Small intestine (tissue), 7 donors: ENCODE measurements around the gene BPTF. TPM values are rescaled to one million over a fixed set of nuclear protein-coding genes. Genes with fewer than 3 reads are reported as not detected.
"Not testable (repeated sequence)": the region's sequence is repeated elsewhere in the genome, so short reads cannot be mapped to it uniquely, and the experiment has no call there.

Experiments
- DNase-seq, 2 donors: peaks; one replicate each; pipeline versions ENCODE4 v3.0.0 to v3.0.0-alpha.2; 2013
- FAIRE-seq: peaks from 2 replicates; lab custom pipeline; 2012; peaks lifted over from hg19 to GRCh38; lab: Jason Lieb, UNC
- H3K27ac ChIP-seq, 3 donors: one replicate each; pipeline ENCODE4 v1.5.1; 2013; ENCODE audit warnings: low read length in 2 of 3, mild to moderate bottlenecking in 2 of 3, control low read depth in 1 of 3, inconsistent platforms in 1 of 3, low read depth in 1 of 3, moderate library complexity in 1 of 3
- H3K27me3 ChIP-seq, 3 donors: one replicate each; pipeline ENCODE4 v1.6.1; 2013; ENCODE audit warnings: low read length in 3 of 3, inconsistent platforms in 1 of 3; ENCODE audit not compliant: control insufficient read depth in 3 of 3, insufficient read depth in 3 of 3
- H3K36me3 ChIP-seq, 3 donors: one replicate each; pipeline ENCODE4 v1.6.1; 2013; ENCODE audit warnings: low read length in 3 of 3, inconsistent platforms in 1 of 3, low read depth in 1 of 3, mild to moderate bottlenecking in 1 of 3, moderate library complexity in 1 of 3; ENCODE audit not compliant: control insufficient read depth in 3 of 3, insufficient read depth in 2 of 3
- H3K4me1 ChIP-seq, 3 donors: one replicate each; pipeline ENCODE4 v1.6.1; 2013; ENCODE audit warnings: low read length in 2 of 3, inconsistent platforms in 1 of 3, low read depth in 1 of 3, mild to moderate bottlenecking in 1 of 3, moderate library complexity in 1 of 3; ENCODE audit not compliant: control insufficient read depth in 3 of 3, insufficient read depth in 2 of 3
- H3K4me3 ChIP-seq, 3 donors: one replicate each; pipeline ENCODE4 v1.5.1; 2013; ENCODE audit warnings: low read length in 3 of 3, control low read depth in 1 of 3, inconsistent platforms in 1 of 3, low read depth in 1 of 3, mild to moderate bottlenecking in 1 of 3, moderate library complexity in 1 of 3
- H3K9me3 ChIP-seq, 2 donors: one replicate each; pipeline ENCODE4 v1.6.1; 2013; ENCODE audit warnings: low read depth in 1 of 2, low read length in 1 of 2; ENCODE audit not compliant: control insufficient read depth in 2 of 2, insufficient read depth in 1 of 2
- WGBS, 3 donors: extraction: QIAGEN DNeasy Blood & Tissue Kit; methylation state at CpG; one replicate each; pipeline ENCODE4 v1.1.7; 2013; 5-methylcytosine and 5-hydroxymethylcytosine counted together
- polyA plus RNA-seq, 4 donors: library from polyadenylated mRNA; stranded (reverse) in 3 of 4; unstranded in 1 of 4; fragments of 200-250 nt in 3 of 4; fragments of 120-200 nt in 1 of 4; gene quantifications; one replicate each; pipeline versions ENCODE4 v1.2.1 to v1.2.3, GENCODE V29; 2013
- donor health status: healthy with polysubstance abuse.
- donor health status: control.
- donor health status: control.
- donor health status: Bipolar disorder and iron deficiency.
- donor health status: healthy.

BPTF gene
- polyA plus RNA-seq, 4 donors = 11.6 to 59.3 (median 17.5) TPM

DNA sequence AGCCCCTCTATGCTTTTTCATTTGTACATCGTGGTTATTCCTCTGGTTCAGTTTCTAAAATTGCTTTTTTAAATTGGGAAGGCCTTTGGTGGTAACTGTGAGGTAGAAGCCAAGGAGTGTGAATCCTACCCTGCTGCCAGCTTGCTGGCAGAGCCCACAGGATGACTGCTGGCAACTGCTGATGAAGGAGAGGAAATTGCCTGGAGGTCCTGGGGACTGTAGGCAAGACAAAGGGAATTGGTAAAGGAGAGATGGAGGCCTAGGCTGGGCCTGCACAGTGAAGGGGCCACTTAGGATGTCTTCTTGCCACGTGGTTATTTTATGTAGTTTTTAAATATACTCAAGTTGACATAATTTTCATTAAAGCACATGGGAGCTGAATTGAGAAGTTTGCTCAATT is 155.2 kb downstream of the BPTF start:
- H3K36me3 ChIP-seq = peaks cover 3 to 33% (median 4%) of the 10 kb centered on the region in 3 donors
- H3K4me3 ChIP-seq = no peak overlapping the region
- H3K27ac ChIP-seq = no peak overlapping the region
- FAIRE-seq (no peak), DNase-seq (no peak)
- H3K4me1 ChIP-seq = no peaks in the 10 kb centered on the region
- H3K27me3 ChIP-seq = no peaks in the 10 kb centered on the region
- H3K9me3 ChIP-seq = no peaks in the 10 kb centered on the region
- WGBS, 3 donors = 82 to 96% (median 94%) methylated on average over 2 of the region's 2 CpGs

DNA sequence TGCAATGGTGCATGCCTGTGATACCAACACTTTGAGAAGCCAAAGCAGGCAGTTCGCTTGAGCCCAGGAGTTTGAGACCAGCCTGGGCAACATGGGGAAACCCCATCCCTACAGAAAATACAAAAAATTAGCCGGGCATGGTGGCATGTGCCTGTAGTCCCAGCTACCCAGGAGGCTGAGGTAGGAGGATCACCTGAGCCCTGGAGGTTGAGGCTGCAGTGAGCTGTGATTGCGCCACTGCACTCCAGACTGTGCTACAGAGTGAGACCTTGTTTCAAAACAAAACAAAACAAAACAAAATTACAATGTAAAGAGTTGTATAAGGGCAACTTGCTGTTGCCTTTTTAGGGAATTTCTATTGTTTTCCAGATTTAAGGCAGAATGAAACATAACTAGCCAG is 155.6 kb downstream of the BPTF start:
- not testable (repeated sequence) for H3K9me3 ChIP-seq, H3K4me3 ChIP-seq, DNase-seq, H3K27ac ChIP-seq, FAIRE-seq, H3K4me1 ChIP-seq, H3K27me3 ChIP-seq
- peaks cover 0 to 33% (median 2%) of the 10 kb centered on the region in 3 donors for H3K36me3 ChIP-seq
- 63 to 65% (median 63%) methylated on average over 3 of the region's 3 CpGs for WGBS, 3 donors

DNA sequence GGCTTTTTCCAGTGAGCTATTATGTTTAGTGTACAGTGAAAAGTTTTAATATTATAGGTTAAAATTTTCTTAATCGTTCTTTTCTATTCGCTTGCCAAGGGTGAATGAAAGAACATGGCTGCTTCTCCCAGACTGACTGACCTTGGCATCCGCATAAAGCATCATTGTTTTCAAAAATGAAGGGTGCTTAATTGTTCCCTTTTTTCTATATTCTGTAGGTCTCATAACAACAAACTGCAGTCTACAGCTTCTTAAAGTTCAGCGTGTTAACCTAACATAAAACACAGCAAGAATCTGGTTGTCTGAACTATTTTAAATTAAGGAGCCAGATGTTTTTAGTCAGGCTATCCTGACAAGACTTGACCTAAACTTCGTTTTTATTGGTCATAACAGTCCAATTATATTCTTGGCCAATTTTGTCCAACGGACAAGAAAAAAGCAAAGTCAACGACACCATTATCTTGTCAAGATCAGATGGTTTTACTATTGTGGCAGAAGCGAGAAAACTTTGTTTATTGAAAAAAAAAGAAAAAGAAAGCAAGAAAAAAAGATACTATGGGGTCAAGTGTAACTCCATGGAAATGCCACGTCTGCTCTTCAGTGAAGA is 156.8 kb downstream of the BPTF start:
- WGBS, 3 donors = 70 to 87% (median 84%) methylated on average over 9 of the region's 9 CpGs
- Histone ChIP-seq H3K27ac (no peak overlapping the region), H3K27me3 (no peaks in the 10 kb centered on the region), H3K9me3 (no peaks in the 10 kb centered on the region), H3K36me3 (peaks cover 0 to 26% (median 2%) of the 10 kb centered on the region in 3 donors), H3K4me1 (no peaks in the 10 kb centered on the region), H3K4me3 (no peak overlapping the region)
- no peak for FAIRE-seq
- DNase-seq = no peak

DNA sequence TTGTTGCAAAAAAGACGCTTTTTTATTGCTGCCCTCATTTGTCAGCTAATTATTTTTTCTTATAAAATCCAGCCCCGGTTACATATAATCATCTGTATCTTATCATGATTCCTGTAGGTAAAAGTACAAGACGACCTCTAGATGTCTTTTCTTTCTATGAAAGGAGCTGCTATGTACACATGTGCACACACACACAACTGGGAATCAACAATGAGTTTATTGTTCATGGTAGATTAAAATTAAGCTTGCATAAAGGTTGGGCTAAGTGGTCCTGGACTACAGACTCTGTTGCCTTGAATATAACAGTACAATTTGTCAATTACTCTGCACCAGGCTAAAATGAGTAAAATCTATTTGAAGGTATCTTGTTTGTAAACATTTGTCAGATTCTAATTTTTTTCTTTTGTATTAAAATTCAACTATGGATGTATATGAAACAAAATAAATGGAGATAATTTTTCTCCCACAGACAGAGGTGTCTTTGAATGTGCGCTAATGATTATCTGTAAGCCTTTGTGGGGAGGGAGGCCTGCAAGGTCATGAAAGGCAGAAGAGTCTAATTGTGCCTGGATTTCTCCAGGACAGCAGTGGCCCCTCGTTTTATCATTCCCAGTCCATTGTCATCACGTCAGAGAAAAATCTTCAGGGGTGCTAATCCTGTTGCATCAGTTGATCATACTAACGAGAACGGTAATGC is 157.5 kb downstream of the BPTF start:
- H3K36me3 ChIP-seq = peaks cover 0 to 22% (median 2%) of the 10 kb centered on the region in 3 donors
- no peaks in the 10 kb centered on the region for H3K27me3 ChIP-seq
- WGBS, 3 donors = 68 to 76% (median 73%) methylated on average over 8 of the region's 8 CpGs
- H3K4me1 ChIP-seq = no peaks in the 10 kb centered on the region
- no peak overlapping the region for H3K27ac ChIP-seq
- H3K4me3 ChIP-seq = no peak overlapping the region
- FAIRE-seq (no peak), DNase-seq (no peak)
- no peaks in the 10 kb centered on the region for H3K9me3 ChIP-seq

DNA sequence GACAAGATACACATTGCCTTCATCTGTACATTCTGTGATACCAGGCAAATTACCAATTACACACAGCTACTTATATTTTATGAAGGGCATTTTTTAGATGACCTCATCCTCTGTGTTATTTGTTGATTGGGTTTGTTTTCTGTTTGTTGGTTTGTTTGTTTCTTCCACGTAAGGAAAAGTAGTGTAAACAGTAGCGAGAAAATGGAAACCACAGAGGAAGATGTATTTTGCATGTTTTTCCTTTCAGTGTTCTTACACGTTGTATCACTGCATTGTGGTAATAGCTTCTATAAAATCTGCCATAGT is 158.0 kb downstream of the BPTF start:
- FAIRE-seq (no peak), DNase-seq (no peak)
- H3K27ac ChIP-seq = no peak overlapping the region
- WGBS, 3 donors = 78 to 84% (median 80%) methylated on average over 3 of the region's 3 CpGs
- H3K9me3 ChIP-seq = no peaks in the 10 kb centered on the region
- H3K4me3 ChIP-seq = no peak overlapping the region
- no peaks in the 10 kb centered on the region for H3K4me1 ChIP-seq
- H3K36me3 ChIP-seq = peaks cover 0 to 21% (median 2%) of the 10 kb centered on the region in 3 donors
- no peaks in the 10 kb centered on the region for H3K27me3 ChIP-seq

DNA sequence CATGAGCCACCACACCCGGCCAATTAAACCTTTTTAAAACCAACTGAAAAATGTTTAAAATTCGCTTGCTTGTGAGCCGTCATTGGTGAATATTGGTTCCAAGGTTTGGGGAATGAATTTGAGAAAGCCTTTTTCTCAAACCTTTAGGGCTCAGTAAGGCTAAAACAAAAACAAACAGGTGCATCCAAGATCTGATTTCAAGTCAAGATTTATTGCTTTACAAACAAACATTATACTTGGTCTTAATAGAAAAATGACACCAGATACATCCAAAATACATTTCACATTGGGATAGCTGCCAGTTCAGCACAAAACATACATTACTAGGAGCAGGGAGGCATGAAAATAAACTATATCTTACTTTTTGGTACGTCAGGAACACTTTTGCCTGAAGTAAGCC is 165.6 kb downstream of the BPTF start:
- FAIRE-seq (no peak), DNase-seq (no peak)
- Histone ChIP-seq H3K4me3 (no peak overlapping the region), H3K36me3 (no peaks in the 10 kb centered on the region), H3K4me1 (peaks cover 0 to 14% (median 2%) of the 10 kb centered on the region in 3 donors), H3K9me3 (no peaks in the 10 kb centered on the region), H3K27ac (no peak overlapping the region), H3K27me3 (peaks cover 0 to 6% (median 0%) of the 10 kb centered on the region in 3 donors)
- 90 to 97% (median 93%) methylated on average over 4 of the region's 4 CpGs for WGBS, 3 donors

DNA sequence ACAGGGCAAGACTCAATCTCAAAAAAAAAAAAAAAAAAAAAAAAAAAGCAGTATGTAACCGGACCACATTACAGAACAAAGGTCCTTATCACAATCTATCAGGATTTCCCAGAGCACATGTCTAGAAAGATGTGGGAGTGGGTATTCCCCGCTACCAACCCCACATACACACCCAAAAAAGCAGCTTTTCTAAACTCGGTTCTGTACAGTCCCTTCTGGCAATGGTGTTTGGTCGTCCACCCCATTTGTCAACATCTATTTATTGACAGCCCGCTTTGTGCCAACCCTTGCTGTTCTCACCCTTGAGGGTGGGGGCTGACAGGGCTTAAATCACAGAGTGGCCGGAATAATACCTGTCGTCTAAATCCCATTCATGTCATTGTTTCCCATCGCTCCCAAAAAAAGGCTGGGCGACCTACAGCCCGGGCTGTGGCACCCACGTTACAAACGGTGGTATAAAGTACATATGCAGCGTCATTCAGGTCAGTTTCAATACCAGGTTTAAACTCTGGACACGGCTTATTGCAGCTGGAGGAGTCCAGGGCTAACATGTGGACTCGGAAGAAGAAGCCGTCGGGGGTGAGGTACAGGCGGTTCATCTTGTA is 167.3 kb downstream of the BPTF start:
- Histone ChIP-seq H3K27me3 (peaks cover 0 to 14% (median 0%) of the 10 kb centered on the region in 3 donors), H3K36me3 (no peaks in the 10 kb centered on the region), H3K4me3 (peak overlapping the region in 2 of 3 donors; percentile 74), H3K4me1 (peaks cover 0 to 18% (median 2%) of the 10 kb centered on the region in 3 donors), H3K27ac (peak overlapping the region; percentile 84 to 93 (median 90)), H3K9me3 (no peaks in the 10 kb centered on the region)
- FAIRE-seq = no peak
- 4 to 8% (median 6%) methylated on average over 18 of the region's 18 CpGs for WGBS, 3 donors
- peak in 1 of 2 donors; percentile 65 for DNase-seq

DNA sequence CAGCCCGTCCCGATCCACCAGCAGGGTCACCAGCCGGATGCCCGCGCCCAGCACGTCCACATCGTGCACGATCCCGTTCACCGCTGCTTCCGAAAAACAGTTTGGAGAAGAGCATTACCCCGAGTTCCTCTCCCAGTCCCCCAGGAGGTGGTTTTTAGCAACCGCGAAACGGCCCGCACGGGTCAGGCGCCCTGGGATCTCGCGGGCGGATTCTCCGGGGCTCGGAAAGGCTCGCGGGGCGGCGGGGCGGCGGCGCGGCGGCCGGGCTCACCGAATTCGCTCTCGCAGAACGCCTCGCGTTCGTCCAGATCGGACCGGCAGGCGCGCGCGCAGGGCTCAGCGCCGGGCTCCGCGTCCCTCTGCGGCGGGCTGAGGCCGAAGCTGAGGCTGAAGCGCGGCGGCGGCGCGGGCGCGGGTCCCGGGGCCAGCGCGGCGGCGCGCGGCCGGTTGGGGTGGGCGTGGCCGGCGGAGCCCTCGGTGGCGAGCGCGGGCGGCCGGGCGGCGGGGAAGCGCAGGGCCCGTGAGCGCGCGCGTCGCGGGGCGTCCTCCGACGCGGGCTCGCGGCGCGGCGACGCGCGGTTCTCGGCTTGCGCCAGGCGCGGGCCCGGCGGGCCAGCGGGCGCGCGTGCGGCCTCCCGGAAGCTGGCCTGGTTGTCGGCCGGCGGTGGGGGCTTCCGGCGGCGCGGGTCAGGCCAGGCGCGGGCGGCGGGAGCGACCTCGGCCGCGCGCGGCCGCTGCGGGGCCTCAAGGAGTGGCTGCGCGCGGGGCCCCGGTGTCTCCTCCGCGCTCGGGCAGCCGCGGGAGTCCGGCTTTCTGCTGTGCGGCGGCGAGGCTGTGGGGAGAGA is 168.1 kb downstream of the BPTF start:
- H3K27me3 ChIP-seq = peaks cover 0 to 14% (median 0%) of the 10 kb centered on the region in 3 donors
- H3K4me3 ChIP-seq = peak overlapping the region; percentile 74 to 85 (median 75)
- no peaks in the 10 kb centered on the region for H3K36me3 ChIP-seq
- DNase-seq (peak; percentile 81 to 94), FAIRE-seq (no peak)
- peak overlapping the region; percentile 96 to 98 (median 97) for H3K27ac ChIP-seq
- H3K9me3 ChIP-seq = no peaks in the 10 kb centered on the region
- 0% methylated on average over 70 to 144 of the region's 144 CpGs for whole genome bisulfite sequencing, 3 donors
- peaks cover 0 to 18% (median 2%) of the 10 kb centered on the region in 3 donors for H3K4me1 ChIP-seq
